Gastroesophageal sphincter (tissue), 3 donors: ENCODE measurements around the gene CASP8.

ENCODE experiments used
- EP300 ChIP-seq: sonication (generic); formaldehyde crosslinking; IDR thresholded peaks from one replicate; pipeline ENCODE4 v1.6.1; 2017; ENCODE audit warnings: antibody characterized with exemption, mild to moderate bottlenecking
- POLR2A ChIP-seq, 2 donors: fragments of 450-650 bp; IDR thresholded peaks; one replicate each; pipeline ENCODE4 v1.6.1; 2017; ENCODE audit warnings: antibody characterized with exemption in 2 of 2, mild to moderate bottlenecking in 2 of 2, moderate library complexity in 1 of 2
- POLR2AphosphoS5 ChIP-seq: sonication (generic); formaldehyde crosslinking; IDR thresholded peaks from one replicate; pipeline ENCODE4 v1.6.1; 2017; ENCODE audit warnings: antibody characterized with exemption
- TF ChIP-seq, protein P1 (sequence below), 4 experiments: fragments of 200-600 bp in 2 of 4; fragments of 450-650 bp in 2 of 4; sonication (generic) in 1 of 4; IDR thresholded peaks; one replicate each; pipeline ENCODE4 v1.5.1; 2017 to 2019; ENCODE audit warnings: antibody characterized with exemption in 4 of 4, mild to moderate bottlenecking in 2 of 4, moderate library complexity in 2 of 4

DNA sequence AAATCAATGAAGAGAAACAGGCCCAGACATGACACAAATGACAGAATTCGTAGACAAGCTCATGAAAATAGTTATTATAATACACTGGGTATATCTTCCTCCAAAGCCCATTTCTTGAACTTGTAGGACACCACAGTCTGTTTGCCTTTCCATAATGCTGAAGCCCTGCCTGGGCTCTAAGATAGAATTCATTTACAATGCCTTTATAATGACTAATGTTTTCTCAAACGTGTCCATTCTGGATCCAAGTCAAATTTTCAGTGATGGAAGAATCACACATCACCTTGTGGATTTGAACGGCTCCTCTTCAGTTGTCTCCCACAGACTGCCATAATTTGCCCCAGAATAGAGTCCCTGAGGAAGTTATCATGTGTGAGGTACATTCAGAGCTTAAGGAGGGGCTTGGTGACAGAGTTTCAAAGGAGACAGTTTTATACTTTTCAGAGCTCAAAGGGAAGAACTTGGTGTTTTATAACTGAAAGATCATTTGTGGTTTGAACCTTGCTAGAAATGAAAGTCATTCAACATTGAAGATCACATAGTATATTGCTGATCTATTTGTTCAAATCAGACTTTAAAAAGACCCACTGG is 38.2 kb downstream of the CASP8 start:
- TF ChIP-seq, protein P1, sequence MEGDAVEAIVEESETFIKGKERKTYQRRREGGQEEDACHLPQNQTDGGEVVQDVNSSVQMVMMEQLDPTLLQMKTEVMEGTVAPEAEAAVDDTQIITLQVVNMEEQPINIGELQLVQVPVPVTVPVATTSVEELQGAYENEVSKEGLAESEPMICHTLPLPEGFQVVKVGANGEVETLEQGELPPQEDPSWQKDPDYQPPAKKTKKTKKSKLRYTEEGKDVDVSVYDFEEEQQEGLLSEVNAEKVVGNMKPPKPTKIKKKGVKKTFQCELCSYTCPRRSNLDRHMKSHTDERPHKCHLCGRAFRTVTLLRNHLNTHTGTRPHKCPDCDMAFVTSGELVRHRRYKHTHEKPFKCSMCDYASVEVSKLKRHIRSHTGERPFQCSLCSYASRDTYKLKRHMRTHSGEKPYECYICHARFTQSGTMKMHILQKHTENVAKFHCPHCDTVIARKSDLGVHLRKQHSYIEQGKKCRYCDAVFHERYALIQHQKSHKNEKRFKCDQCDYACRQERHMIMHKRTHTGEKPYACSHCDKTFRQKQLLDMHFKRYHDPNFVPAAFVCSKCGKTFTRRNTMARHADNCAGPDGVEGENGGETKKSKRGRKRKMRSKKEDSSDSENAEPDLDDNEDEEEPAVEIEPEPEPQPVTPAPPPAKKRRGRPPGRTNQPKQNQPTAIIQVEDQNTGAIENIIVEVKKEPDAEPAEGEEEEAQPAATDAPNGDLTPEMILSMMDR (IDR thresholded peaks at IDR 0.05) = no peak
- TF ChIP-seq POLR2AphosphoS5 (no peak), POLR2A (IDR thresholded peaks at IDR 0.05) (no peak), EP300 (no peak)
